HG03342 (cell line): ENCODE measurements around the gene TNFRSF8.

Experiments used
- ATAC-seq: cut with Tn5 transposase; IDR thresholded peaks from one replicate; pipeline ENCODE4 v1.9.1; 2021; ENCODE audit warnings: mild to moderate bottlenecking, moderate library complexity; ENCODE audit not compliant: unreplicated experiment

TNFRSF8 gene

DNA sequence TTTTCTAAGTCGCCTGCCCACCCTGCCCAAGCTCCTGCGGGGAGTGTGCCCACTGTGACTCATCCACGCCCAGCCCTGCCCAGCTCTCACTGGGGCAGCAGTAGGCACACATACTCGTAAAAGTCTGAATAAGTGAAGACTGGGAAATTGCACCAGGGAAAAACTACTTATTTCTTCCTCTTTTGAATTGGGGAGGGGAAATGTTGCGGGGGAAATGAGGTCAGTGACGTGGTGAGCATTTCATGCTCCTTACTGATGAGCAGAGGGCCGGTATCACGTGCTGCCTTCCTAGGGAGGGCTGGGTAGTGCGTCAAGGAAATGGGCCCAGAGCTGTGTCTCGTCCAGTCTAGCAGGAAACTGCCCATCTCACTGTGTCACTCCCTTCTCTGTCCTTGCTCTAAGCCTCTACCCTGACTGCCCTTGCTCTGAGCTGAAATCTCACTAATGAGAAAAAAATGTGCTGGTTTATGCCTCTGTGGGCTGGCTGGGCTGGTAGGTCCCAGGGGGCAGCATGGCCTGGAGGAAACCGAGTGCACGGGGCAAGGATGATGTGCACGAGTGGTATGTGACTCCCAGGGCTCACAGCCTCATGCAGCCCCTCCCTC is 90.2 kb downstream of the TNFRSF8 start:
- ATAC-seq = no peak

DNA sequence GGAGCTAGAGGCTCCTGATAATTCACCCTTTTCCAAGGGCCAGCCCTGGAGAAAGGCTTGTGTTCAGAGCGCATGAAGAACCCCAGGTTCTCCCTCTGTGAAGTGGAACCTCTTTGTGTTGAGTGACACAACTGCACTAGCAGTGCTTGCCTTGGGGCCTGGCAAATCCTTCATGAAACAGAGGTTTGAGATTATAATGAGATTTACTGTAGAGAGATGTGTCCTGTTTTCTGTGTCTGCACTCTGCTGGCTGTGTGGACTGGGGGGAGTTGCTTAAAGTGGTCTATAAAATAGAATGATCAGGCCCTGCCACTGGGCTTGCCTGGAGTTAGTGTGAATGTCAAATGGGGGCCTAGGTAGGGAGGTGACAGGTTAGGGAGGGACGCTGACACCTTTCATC is 92.2 kb downstream of the TNFRSF8 start:
- ATAC-seq = no peak

DNA sequence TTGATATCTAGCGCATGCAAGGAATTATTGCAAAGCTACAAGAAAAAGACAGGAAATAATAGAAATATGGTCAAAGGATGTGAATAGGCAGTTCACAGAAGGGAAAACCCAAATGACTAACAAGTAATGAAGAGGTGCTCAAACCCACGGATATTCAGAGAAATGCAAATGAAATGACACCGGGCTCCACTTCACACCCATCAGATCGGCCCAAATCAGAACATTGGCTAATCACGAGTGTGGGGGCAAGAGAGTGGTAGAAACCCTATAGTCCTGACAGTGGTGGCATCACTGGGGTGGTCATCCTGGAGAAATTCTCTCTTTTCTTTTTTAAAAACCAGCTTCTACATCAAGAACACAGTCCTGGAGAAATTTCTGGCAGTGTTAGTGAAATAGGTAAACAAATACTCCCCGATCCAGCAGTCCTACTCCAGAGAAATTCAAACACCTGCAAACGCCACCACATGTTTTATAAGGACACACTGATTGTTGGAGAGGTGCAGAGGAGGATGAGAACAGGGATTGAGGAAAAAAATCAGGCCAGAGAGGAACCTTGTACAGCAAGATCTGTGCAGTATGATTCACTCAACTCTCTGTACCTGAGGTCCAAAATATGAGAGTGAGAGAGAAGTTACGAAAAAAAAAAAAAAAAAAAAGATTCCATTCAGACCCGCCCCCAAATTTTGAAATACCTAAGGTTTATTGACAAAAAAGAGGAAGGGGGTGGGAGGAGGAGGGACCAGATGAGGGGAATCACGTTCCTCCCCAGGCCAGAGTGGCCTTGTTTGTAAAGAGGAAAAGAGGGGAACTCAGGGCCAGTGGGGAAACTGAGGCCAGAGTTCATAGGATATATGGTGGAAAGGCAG is 94.5 kb downstream of the TNFRSF8 start:
- ATAC-seq = no peak

DNA sequence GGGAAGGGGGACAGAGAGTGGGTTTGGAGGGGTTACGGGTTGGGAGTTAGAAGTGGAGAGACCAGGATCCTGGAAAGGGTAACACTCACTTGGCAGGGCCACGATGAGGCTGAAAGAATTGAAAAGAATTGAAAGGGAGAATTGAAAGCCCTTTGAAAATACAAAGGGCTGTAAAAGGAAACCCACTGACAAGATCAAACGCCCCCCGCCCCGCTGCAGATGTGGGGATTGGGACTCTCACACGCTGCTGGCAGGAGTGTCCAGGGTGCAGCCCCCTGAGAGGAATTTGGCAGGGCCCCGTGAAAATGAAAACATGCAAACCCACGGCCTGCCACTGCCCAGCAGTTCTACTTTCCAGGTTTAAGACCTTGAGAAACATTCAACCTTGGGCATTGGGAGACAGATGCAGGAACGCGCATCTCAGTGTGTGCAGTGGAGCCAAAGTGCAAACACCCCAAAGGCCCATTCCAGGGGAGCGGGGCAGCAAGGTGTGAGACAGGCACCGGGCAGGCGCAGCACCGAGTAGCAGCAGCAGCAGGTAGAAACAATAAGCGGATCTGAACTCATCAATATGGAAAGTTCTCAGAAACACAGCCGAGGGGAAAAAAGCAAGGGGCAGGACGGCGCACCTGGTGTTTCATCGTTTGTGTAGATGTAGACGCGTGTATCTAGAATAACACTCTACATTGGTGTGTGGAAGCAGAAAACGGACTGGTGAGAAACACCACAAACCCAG is 95.4 kb downstream of the TNFRSF8 start:
- ATAC-seq = no peak

DNA sequence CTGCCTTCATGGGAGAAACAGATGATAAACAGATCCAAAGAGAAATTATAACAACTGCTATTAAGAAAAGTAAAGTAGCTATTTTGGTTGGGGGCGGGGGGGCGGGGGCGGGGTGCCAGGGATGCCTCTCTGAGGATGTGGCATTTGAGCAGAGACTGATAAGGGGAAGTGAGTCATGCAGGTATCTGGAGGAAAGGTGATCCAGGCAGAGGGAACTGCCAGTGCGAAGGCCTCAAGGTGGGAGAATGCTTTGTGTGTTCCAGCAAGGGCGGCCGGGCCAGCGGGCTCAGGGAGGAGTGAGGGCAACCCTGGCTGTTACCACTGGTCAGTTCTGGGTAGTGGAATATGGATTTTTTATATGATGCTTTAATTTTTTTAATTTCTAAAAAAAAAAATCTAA is 96.7 kb downstream of the TNFRSF8 start:
- no peak for ATAC-seq

DNA sequence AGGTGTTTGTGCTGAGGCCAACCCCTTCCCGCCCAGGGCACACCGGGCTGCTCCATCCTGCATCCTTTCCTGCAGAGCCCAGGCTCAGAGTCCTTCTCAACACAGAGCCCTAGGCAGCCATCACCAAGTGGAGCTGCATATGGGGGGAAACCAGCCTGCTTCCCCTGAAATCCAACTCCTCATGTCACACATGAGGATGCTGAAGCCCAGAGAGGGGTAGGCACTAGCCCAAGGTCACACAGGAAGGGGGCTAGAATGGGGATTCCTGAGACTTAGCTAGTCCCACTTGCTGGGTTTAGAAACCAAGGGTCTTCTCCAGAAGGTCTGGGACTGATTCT is 98.2 kb downstream of the TNFRSF8 start:
- no peak for ATAC-seq

DNA sequence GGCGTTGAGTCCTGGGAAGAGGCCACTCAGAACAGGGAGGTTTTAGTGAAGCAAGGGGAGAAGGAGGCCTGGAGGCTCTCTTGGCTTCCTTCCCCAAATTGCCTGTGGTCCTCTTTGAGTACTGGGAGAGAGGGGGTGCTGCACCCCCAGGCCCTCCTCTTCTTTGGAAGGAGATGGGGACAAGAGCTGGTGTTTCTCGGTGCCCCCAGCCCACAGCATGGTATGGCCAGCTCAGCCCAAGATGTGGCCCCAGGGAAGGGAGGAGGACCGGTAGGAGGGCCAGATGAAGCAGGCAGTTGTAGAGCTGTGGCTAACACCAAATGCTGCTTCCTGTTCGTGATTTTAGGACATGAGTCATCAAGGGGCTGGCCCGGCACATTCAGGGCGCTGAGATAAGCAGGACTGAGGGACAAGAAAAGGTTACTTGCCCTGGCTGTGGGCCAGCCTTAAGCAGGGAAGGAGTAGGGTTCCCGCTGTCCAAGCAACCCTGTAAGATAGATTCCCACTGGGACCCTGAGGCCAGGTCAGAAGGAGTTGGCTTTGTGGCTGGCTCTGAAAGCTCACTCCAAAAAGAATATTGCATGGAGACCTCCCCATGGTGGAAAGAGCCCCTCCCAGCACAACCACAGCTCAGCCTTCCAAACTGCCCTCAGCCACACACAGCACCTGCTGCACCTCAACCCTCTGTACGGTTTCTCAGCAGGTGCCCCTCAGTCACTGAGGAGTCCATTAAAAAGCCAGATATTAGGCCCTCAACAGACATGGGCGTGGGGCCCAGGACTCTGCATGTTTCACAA is 98.8 kb downstream of the TNFRSF8 start:
- ATAC-seq = peak; percentile 71

DNA sequence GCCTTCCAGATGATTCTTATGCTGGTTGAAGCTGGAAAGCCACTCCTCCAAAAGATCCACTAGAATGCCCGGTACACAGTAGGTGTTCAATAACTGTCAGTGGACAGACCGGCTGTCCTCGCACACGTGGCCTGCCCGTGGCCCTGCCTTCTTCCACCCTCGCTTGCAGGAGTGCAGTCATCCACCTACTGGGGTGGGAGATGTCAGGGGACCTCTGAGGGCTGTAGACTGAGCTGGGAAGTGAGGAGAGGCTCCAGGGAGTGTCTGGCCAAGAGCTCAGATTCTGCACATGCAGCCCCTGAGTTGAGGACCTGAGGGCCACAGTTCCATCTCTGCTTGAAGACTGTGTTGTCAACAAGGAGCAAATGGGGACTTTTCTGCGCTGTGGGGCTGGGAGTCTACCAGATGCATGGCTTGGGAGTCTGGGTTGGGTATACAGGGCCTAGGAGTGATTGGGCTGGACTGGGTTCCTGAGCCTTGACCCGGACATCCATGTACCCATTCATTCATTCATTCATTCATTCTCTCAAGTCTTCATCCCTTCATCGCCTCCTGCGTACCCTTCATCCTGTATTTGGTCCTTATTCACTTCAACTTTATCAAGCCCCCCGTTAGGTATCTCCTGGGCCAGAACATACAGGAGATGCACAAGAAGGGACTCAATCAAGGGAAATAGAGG is 99.5 kb downstream of the TNFRSF8 start:
- no peak for ATAC-seq

DNA sequence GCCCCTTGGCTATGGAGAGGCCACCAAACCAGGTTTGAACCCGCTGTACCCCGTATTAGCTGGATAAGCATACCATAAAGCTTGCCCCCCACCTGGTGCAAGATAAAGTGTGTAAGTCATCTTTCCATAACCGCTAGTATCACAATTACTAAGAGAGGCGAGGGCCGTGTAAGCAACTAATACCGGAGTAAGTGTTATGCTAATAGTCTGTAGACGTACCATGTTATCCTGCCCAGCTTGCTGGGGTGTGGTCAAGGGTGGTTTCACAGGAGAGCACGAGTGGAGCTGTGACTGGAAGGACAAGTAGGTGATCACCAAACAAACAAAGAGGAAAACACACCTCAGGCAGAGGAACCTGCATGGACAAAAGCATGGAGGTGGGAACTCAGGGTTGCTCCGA is 100.1 kb downstream of the TNFRSF8 start:
- no peak for ATAC-seq

DNA sequence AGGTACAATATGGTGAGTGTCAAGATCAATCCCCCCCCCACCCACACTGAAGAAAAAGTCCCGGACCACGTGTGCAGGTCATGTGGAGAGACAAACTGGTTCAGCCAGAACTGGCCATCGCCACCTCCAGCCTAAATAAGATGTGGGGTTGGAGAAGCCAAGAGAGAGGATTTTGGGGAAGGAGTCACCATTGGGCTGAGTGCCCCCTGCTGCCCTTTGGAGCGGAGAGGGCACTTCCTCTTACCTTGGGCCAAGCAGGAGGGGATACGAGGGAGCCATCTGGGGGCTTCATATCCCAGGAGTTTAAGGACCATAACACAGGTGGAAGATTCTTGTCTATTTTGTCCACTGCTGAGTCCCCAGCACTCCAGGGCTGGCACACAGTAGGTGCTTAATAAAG is 101.1 kb downstream of the TNFRSF8 start:
- ATAC-seq = no peak

DNA sequence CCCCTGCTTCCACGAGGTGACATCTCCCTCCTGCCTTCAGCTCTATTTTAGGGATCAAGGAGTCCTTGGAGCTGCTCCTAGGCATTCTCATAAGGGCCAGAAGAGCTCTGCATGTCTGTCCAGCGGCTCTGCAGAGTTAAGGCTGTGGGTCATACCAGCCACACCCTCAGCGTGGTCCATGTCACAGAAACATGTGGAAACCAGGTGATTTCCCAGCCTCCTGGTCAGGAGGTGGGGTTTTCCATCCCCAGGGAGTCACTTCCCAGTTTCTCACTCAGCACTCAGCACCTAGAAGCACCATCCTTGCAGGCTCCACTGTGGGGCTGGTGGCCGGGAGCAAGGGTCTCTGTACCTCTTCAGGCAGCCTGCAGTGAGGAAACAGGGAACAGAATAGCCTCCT is 102.2 kb downstream of the TNFRSF8 start:
- no peak for ATAC-seq

DNA sequence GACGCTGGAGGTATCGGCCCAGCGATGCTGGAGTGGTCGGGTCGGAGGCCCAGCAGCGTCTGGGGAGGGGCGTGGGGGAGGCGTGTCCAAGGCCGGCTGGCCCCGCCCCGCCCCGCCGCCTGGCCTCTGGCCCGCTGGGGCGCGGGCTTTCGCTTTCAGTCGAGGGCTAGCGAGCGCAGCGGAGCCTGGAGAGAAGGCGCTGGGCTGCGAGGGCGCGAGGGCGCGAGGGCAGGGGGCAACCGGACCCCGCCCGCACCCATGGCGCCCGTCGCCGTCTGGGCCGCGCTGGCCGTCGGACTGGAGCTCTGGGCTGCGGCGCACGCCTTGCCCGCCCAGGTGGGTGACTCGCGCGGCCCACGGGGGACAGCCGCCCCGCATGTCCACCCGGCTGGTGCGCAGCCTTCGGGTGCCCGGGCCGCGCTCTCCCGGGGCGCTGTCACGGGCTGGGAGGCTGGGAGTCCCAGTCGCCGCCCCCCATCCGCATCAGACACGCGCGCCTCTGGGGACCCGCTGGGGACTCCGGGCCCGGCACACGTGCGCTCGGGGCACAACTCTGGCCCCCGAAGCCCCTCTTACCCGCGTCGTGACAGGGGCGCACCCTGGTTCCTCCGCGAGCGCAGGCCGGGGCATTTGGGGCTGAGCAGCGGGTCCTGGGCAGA is 103.9 kb downstream of the TNFRSF8 start, which contains the start of gene TNFRSF1B:
TNFRSF1B (plus strand) TSS at position 158 of the 659 bp plus-strand sequence; CDS start at position 259, 101 bp downstream.
- ATAC-seq = peak; percentile 48

DNA sequence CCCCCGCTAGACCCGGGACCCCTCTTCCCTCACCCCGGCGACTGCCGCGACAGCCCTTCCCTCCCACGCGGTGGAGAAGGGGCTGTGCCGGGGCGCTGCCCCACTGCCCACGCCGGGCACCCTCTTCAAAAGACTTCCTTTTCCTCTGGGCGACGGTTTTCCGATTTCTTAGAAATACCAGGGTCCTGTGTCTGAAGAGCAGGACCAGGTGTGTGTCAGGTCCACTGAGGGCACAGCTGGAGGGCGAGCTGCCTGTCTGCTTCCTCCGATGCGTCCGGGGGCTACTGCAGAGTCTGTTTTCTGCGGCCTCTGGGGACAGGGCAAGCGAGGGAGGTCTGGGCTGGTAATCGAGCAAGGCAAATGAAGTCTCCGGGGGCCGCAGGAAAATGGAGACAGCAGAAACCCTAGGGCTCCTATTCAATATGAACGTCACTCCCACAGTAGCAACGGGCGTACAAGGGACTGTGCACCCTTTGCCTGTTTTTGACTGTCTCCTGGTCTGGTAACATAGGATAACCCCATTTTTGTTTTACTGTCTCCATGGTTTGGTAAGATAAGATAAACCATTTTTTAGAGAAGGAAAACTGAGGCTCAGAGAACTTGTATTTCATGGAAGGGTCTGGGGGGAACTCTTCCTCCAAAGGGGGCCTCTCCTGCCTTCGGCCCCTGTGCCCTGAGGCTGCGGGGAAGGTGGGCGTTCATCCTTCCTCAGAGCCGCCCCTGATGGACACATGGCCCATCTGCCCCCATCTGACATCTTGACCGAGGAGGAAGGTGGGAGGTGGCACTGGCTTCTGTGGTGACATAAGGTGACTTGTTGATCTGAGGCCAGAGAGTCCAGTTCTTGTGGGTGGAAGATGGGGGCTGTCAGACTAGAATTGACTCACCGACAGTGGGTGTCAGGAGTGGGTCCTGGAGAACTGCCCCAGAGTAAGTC is 104.7 kb downstream of the TNFRSF8 start:
- ATAC-seq = no peak

DNA sequence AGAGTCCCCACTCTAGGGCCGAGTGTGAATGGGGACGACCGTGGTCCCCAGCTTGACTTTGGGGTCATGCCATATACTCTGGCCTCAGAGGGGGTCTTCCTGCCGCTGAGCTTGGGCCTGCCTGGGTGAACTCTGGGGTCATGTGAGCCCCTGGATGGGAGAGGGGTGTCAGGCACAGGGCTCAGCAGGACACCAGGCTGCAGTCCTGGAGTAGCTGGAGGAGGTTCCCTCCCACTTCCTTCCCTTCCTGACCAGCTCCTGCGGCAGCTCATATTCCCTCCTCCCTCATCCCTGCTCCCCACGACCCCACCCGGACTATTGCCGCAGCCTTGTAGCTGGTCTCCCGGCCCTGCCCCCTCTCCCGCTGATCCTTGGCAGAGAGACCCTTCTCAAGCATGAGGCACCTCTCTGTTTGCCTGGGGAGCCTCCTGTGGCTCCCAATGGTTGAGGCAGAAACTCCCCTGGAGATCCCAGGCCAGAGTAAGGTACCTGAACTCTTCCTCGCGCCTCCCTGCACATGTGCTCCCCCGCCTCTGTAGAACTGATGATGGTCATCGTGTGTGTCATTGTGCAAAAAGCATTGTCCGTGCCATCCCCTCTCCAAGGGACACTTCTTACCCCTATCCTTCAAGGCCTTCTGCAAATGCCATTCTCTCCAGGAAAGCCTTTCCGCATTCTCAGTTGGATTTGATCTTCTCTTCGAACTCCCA is 105.5 kb downstream of the TNFRSF8 start:
- no peak for ATAC-seq

DNA sequence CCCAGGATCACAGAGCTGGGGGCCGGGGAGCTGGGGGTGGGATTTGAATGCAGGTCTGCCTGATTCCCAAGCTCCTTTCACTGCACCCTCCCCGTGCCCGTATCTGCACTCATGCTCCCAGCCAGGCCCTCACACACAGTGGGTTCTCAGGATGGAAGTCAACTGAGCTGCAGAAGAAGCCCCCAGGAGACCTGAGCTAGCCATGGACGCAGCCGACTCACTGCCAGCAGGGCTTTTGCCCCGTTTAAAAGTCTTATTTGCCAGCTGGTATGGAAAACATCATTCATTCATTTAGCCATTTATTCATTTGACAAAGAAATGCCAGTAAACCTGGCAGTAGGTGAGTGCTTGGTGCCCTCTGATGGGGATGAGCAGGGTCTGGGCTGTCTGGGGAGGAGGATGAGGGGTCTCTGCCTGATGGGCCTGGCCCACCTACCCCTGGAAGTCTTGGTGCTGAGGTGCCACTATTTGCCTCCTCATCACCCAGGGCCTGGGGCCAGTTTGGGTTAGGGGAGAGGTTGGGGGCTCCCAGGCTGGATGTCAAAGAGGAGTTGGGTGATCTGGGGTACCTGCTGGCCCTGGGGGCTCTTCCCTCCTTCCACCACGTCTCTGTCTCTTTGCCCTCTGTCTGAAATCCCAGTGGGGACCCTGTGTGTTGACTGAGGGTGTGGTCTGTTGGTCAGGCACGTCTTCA is 106.5 kb downstream of the TNFRSF8 start:
- no peak for ATAC-seq

DNA sequence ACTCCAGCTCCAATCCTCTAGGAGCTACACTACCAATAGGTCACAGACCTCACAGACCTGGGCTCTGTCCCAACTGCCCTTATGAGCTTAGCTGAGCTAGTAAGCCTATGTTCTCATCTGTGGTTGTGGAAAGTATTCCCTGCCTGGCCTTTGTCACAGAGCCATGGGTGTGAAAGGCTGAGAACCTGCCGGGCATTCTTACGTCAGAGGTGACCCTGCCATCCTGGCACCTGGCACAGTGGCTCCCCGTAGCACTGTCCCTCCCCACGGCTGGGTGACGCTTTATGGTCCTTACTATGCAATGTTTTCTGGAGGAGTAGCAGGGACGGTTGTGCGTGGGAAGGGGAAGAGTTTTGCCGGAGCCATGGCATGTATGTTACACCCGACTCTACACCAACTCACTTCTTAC is 107.2 kb downstream of the TNFRSF8 start:
- no peak for ATAC-seq

DNA sequence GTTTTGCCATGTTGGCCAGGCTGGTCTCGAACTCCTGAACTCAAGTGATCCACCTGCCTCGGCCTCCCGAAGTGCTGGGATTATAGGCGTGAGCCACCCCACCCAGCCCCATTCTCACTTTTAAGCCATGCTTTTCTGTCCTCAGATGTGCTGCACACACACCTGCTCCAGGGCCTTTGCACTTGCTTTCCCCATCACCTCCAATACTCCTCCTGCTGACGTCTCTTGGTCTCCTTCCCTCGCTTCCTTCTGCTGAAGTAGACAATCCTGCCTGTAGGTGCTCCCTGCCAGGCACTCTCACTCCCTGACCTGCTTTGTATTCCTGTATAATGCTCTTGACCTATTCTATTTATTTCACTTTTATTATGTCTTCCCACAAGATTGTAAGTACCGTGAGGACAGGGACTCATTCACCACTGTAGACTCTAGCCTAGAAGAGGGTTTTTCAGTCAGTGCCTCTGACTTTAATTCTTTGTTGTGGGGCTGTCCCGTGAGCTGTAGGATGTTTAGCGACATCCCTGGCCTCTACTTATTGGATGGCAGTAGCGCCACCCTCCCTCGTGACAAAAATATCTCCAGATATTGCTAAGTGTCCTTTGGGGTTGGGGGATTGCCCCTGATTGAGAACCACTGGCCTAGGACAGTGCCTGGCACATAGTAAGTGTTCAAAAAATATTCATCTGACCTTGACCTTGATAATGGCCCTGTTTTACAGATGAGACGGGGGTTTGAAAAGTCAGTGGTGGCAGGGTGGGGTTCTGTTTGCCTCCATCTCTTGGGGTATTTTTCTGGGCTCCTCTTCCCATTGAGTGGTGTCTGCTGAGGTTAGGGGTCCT is 108.3 kb downstream of the TNFRSF8 start:
- ATAC-seq = no peak
